HG03045 (cell line): Measurements from ENCODE around the gene RPSA.
"Not testable (repeated sequence)": the region's sequence is repeated elsewhere in the genome, so short reads cannot be mapped to it uniquely, and the experiment has no call there.

ENCODE experiments used
- ATAC-seq: cut with Tn5 transposase; IDR thresholded peaks from one replicate; pipeline ENCODE4 v1.9.1; 2021; ENCODE audit warnings: mild to moderate bottlenecking, moderate library complexity; ENCODE audit not compliant: unreplicated experiment

The RPSA gene

DNA sequence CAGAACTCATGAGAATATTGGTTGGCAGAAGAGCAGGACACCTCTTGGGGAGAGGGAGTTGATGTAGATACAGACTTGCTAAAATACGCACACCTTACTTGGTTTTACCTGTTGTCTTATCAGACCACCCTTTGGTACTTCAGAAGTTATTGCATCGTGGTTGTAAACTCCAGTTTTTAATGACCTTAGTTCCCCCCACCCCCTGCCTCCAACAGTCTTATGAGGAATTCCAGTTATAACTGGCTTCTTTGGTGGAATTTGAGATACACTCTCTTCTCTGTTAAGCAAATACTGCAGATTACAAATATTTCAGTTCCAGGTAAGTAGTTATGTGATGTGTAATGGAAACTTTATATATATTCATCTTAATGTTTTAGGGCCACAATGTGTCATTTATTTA is 18.4 kb upstream of the RPSA start:
- ATAC-seq, result no peak

DNA sequence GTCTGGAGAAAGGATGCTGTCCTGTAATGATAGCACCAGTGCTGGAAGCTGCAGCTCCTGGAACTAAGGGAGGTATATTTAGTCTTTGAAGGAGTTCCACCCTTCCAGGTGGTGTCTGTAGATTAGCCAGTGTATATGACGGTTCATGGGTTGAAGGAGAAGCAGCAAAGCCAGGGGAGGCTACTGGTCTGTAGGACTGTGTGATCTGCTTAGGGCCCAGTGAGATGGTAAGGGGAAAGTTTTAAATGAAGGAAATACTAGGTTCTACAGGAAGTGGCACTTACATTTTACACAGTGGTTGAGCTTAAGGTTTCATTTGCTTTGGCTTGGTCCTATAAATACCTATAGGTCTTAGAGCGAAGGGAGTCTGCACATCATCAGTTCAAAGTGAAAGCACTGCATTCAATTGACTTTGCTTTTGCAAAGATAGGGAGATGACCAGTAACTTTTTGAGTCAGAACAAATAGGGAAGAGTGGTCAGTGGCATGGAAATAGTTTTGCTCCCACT is 17.7 kb upstream of the RPSA start:
- ATAC-seq, result peak; percentile 63

DNA sequence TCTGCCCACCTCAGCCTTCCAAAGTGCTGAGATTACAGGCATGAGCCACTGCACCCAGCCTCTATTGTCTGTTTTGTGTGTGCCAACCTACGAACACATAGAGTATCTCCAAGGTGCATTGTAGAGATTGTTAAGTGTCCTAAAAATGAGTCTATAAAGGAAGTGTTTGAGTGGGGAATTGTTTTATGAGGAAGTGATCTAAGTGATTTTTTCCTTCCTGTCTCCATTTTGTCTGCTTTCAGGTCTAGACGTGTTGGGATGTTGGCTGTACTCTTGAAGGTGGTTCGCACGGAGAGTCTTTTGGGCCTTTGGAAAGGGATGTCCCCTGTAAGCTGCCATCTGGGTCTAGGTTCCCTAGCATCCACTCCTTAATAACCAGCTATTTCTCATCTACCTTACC is 16.3 kb upstream of the RPSA start:
- no peak for ATAC-seq

DNA sequence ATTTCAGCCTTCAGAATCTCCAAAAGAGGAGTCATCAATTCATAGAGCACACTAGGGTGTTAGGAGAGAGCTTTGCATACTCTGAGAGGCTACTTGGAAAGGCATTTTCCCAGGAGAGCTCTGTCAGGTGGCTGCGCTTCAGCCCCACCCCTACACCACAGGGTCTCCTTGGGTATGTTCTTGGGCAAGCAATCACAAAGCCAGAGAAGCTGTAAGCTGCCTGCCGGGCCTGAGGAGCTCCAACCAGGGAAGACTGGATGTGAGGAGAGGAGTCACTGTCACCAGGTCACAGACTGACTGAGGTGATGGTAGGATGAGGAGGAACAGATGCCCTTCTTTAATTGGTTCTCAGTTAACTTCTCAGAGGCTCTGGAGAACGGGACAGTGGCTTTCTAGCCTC is 9.8 kb upstream of the RPSA start:
- ATAC-seq, result no peak

DNA sequence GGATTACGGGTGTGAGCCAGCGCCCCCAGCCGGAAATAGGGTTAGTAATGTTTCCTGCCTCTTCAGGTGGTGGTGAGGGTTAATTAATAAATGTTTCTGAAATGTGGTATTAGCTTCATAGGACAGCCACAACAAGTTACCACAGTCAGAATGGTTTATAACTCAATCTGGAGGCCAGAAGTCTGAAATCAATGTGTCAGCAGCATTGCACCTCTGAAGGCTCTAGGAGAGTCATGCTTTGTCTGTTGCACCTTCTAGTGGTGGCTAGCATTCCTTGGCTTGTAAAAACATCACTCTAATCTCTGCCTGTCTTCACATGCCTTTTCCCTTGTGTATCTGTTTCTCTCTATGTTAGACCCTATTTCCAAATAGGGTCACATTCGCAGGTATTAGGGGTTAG is 7.8 kb upstream of the RPSA start:
- ATAC-seq, result no peak

DNA sequence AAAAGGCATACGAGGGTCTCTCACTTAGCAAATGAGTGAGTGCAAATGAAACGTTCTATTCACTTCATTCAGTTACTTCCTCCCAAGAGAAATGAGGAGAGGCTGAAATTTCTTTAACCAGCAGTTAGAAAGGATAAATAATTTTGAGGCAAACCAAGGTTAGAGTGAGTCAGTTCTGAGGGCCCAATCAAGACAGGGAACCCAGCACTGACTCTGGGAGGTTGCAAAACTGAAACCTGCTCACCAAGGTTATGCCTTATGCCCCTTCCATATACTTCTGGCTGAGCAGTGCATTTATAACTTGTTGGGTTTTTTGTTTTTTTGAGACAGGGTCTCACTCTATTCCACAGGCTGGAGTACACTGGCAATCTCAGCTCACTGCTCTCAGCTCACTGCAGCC is 4.5 kb upstream of the RPSA start:
- ATAC-seq, result no peak

DNA sequence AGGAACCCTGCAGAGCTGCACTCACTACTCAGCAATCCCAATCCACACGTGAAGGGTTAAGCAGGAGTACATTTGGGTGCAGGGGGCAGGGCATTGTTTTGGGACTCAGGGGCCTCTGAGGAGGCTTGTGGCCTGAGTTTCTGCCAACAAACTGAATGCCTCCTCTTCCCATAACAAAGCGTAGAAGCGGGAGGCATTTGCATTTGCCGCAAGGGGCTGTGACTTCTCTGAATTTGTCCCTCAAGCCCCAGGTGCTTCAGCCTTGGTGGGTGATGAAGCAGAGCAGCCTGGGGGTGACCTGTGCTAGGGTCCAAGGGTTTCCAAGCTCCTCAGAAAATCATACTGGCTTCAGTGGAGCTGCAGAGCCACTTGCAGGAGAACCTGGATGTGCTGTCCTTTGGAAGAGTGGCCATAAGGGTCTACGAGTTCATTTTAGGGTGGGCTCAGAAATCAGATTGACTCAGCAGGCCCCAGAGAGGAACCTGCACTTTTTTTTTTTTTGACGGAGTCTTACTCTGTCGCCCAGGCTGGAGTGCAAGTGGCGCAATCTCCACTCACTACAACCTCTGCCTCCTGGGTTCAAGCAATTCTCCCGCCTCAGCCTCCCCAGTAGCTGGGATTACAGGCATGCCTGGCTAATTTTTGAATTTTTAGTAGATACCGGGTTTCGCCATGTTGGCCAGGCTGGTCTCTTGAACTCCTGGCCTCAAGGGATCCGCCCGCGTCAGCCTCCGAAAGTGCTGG is 1.4 kb upstream of the RPSA start:
- no peak for ATAC-seq

DNA sequence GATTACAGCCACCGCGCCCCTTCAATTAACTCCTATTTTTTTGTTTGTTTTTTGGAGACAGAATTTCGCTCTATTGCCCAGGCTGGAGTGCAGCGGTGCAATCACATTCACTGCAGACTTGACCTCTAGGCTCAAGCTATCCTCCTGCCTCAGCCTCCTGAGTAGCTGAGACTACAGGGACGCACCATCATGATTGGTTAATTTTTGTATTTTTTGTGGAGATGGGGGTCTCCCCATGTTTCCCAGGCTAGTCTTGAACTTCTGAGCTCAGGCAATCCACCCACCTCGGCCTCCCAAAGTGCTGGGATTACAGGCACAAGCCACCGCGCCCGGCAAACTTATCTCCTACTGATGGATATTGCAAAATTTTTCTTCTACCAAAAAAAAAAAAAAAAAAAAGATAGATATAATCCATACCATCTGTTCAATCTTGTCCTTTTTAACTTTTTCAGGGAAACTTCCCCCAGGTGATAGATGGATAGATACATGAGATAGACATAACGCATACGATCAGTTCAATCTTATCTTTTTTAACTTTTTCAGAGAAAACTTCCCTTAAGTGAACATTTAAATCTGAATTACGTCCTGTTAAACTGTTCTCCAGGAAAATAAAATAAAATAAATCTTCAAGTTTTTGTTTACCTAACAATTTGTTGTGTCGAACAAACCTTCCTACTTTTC is 693 bp upstream of the RPSA start:
- ATAC-seq, result no peak

DNA sequence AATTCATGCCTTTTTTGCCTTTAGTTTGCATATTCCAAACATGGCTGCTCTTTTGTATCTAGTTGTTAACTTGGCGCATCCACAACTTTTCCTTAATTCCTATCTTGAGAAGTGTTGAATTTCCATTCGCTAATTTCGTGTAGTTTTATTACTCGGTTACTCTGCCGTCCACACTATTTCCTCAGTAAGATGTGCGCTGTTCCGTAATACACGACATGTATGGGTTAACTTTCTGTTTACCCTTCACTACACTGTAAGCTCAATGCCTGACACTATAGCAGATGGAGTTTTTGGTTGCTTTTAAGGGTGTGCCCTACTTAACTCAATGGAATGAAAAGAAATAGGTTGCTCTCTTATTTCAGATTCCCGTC is 724 bp downstream of the RPSA start:
- no peak for ATAC-seq

DNA sequence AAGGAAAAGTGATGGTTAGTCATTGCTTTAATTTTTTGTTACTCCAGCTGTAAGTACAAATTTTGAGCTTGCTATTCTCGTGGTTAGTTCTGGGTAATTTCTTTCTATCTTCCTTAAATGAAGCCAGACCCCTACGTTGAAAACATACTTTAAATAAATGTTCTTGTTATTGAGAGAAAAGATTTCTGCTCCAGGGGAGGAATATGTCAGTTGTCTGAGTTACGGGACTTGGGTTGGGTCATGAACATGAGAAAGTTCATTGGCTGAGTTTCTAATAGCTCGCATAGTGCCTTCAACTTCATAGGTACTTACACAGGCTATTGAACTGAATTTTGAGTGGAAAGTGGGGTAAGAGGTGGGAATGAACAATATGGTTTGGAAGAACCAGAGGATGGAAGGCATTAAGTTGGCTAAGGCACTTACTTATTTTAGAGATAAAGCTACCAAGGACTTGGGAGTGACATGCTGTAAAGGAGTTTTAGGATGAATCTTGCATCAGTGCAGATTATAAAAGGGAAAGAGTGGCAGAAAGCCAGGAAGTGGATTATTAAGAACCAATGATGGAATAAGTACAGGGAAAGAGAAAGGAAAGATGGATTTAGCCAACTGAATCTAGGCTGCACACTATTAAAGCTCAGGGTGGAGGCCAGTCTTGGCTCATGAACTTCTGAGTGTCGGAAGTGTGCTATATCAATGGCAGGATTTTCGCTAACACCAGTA is 1.4 kb downstream of the RPSA start:
- ATAC-seq, result no peak

DNA sequence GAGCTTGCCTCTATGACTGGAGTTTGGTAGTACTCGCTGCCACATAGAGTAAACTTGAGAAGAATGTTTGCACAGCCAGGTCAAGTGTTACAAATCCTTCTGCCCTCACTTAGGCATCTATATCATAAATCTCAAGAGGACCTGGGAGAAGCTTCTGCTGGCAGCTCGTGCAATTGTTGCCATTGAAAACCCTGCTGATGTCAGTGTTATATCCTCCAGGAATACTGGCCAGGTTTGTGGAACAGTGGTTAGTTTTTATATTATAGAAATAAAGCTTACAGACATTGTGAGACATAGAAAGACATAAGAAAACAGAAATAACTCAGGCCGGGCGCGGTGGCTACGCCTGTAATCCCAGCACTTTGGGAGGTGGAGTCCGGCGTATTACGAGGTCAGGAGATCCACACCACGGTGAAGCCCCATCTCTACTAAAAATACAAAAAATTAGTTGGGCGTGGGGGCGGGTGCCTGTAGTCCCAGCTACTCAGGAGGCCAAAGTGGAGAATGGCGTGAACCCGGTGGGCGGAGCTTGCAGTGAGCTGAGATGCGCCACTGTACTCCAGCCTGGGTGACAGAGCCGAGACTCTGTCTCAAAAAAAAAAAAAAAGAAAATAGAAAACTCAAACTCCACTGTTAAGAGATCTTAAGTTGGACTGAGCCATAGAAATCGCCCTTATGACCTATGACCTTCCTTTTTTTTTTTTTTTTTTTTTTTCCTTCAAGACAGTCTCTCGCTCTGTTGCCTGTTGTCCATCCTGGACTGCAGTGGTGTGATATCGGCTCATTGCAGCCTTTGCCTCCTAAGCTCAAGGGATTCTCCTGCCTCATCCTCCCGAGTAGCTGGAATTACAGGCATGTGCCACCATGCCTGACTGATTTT is 2.2 kb downstream of the RPSA start:
- no peak for ATAC-seq

DNA sequence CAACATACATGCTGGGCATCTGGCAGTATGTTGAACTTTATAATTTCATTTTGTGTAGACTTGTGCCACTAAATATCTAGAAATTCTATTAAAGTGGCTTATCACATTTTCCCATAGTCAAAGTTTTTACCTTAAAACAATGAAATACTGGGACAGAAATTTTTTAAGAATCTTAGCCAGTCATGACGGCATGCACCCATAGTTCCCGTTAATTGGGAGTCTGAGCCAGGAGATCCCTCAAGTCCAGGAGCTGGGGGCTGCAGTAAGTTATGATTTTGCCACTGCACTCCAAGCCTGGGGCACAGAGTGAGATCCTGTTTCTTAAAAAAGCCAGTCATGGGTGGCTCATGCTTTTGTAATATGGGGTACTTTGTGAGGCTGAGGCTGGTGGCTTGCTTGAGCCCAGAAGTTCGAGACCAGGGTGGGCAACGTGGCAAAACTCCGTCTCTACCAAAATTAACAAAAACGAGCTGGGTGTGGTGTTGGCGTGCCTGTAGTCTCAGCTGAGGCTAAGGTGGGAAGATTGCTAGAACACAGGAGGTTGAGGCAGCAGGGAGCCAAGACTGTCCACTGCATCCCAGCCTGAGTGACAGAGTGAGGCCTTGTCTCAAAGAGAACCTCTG is 3.1 kb downstream of the RPSA start:
- ATAC-seq, result no peak

DNA sequence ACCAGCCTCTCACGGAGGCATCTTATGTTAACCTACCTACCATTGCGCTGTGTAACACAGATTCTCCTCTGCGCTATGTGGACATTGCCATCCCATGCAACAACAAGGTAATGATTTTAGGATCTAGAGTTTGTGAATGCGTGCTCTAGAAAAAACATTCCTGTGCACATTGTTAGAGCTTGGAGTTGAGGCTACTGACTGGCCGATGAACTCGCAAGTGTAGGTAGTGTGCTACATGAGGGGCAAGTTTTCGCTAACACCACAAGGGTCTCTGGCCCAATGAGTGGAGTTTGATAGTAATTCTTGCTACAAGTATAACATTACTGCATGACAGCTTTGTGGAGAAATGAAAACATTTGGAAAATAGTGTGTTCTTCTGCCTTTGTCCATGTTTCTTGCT is 4.4 kb downstream of the RPSA start:
- ATAC-seq, result no peak

DNA sequence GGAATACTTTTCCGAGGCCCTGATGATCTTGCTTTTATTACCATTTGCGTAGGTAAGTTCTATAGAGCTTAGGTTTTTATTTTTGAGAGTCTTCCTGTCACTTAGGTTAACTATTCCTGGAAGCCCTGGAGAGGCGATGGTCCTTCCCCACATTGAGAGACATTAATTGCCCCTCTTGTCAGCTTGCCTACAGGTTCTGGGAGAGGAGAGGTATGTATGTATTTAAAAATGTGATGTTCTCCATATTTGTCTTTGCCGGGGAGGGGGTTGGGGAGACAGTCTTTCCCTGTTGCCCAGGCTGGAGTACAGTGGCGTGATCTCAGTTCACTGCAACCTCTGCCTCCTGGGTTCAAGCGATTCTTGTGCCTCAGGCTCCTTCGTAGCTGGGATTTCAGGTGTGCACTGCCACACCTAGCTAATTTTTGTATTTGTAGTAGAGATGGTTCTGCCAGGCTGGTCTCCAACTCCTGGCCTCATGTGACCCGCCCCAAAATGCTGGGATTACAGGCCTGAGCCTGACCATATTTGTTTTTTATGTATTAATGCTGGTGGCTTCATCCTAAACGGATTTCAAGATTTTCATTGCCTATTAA is 6.2 kb downstream of the RPSA start:
- ATAC-seq, result no peak

DNA sequence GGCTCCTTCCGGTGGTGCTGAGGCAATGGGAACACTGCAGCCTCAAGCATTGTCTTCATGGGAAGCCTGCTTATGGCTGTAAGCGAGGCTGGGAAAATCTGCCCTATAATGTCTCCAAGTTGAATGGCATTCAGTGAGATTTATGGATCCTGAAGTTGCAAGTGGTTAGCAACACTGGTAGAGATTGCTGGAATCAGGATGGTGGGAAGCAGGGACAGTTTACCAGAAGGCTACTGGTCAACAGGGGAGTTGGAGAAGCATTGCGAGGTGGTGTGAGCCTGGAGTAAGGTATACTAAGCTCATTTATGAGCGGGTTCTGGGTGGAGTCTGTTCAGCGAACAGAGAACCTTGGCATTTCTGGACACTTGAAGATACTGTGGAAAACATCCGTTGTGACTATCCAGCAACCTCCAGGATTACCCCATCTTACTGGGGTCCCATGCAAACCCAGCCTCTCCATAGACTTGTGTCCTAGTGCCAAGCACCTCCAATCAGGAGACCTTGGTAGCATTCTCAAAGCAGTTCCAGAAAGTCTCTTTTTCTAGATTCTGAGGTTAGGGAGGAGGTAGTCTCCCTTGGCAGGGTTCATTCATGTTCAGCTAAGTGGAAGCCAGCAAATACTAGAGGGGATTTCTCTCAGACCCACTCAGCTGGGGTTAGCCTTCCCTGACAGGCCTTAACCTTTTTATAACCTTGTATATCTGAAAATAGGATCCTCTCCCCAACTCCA is 7.3 kb downstream of the RPSA start:
- ATAC-seq, result no peak

DNA sequence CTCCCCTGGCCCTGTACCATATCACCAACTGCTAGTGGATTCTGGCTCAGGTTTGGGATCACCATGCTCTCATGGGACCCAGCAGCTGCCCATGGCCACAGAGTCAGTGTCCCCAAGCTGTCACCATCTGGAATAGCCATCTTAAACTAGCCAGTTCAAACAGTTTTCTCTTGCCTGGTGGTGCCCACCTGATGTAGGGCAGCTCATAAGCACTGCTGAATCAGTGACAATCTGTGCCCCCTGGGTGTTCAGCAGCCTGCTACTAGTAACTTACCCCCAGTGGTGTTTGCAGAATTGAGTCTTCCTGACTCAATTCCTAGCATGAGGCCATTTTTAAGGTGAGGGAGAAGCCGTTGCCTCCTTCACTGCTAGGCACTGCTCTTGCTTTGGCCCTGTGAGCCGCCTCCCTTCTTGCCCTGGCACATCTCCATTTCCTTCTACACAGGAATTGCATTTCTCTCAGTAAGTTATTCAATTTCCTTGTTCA is 7.9 kb downstream of the RPSA start:
- ATAC-seq, result no peak

DNA sequence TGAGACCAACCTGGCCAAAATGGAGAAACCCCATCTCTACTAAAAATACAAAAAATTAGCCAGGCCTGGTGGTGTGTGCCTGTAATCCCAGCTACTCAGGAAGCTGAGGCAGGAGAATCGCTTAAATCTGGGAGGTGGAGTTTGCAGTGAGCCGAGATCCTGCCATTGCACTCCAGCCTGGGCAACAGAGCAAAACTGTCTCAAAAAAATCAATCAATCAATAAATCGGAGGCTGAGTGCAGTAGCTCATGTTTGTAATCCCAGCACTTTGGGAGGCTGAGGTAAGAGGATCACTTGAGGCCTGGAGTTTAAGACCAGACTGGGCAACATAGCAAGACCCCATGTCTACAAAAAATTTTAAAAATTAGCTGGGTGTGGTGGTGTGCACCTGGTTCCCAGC is 8.8 kb downstream of the RPSA start:
- not testable (repeated sequence) for ATAC-seq

DNA sequence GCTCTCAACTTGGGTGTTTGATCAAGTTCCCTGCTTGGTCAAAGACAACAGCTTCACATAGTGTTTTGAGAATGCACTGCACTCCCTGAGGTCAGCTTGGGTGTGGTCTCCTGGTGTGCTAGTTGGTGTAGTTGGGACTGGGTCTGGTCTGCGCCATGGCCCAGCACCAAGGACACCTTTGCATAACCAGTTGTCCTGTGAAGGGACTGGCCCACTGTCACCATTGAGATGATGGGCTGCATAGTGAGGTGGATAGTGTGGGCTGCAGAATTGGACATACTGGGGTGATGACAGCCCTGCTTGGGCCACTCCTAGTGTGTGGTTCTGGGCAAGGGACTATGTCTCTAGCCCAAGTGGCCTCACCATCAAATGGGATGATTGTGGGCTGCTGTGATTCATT is 9.5 kb downstream of the RPSA start:
- ATAC-seq, result no peak

DNA sequence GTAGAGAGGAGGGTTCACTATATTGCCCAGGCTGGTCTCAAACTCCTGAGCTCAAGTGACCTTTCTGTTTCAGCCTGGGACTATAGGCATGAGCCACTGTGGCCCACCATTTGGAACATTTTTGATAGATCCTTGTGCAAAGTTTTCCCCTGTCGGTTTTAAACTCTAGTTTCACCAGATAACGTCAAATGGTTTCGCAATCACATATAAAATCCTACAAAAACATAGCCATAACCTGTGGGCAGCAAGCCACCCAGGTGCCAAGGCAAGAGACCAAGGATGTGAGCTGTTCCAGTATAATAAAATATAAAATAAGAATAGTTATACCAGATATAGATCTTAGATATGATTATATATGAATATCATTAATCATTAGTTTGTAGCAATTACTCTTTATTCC is 10.5 kb downstream of the RPSA start:
- not testable (repeated sequence) for ATAC-seq
